CD4-positive, alpha-beta T cell (primary cell): Measurements from ENCODE around the gene POLR3C. TPM values are rescaled to one million over a fixed set of nuclear protein-coding genes. Genes with fewer than 3 reads are reported as not detected.

Source experiments
- ATAC-seq: fragments of 200-7000 bp; cut with Tn5 transposase; one replicate; pipeline ENCODE4 v1.10.0; 2022; ENCODE audit warnings: mild to moderate bottlenecking; ENCODE audit not compliant: poor library complexity
- CTCF ChIA-PET: fragments of 350-600 bp; sonication (Branson Sonifier 250); formaldehyde crosslinking; loops from one replicate; lab custom pipeline; 2021; ENCODE audit warnings: antibody characterized with exemption, inconsistent platforms; lab: Charles Lee
- POLR2A ChIA-PET: fragments of 350-600 bp; sonication (Branson Sonifier 250); formaldehyde crosslinking; loops from one replicate; lab custom pipeline; 2021; ENCODE audit warnings: antibody characterized with exemption, inconsistent platforms; lab: Charles Lee
- DNase-seq, 14 experiments: peaks; one replicate each; pipeline ENCODE4 v3.0.0-alpha.2; 2013 to 2020; ENCODE audit warnings: mixed read lengths in 2 of 14
- H3K27ac ChIP-seq, 2 donors: one replicate each; pipeline versions ENCODE4 v1.5.1 to v1.7.0; 2013; ENCODE audit warnings: low read length in 2 of 2, low read depth in 1 of 2, mild to moderate bottlenecking in 1 of 2
- H3K27me3 ChIP-seq, 2 experiments: 1 replicate in 1 of 2; 2 replicates in 1 of 2; pipeline versions ENCODE4 v1.6.1 to v1.7.0; 2013; ENCODE audit warnings: low read length in 2 of 2, control low read depth in 1 of 2, mild to moderate bottlenecking in 1 of 2, moderate library complexity in 1 of 2; ENCODE audit not compliant: insufficient read depth in 2 of 2, control insufficient read depth in 1 of 2
- H3K36me3 ChIP-seq: one replicate; pipeline ENCODE4 v1.6.1; 2013; ENCODE audit warnings: low read length, control low read depth; ENCODE audit not compliant: insufficient read depth
- H3K4me1 ChIP-seq: one replicate; pipeline ENCODE4 v1.6.1; 2013; ENCODE audit warnings: low read length, control low read depth; ENCODE audit not compliant: insufficient read depth
- H3K4me3 ChIP-seq: one replicate; pipeline ENCODE4 v1.5.1; 2013; ENCODE audit warnings: mild to moderate bottlenecking, low read length, moderate library complexity
- H3K9me3 ChIP-seq, 2 experiments: 1 replicate in 1 of 2; 2 replicates in 1 of 2; pipeline versions ENCODE4 v1.6.1 to v1.7.0; 2013; ENCODE audit warnings: low read length in 2 of 2, mild to moderate bottlenecking in 2 of 2, control low read depth in 1 of 2, moderate library complexity in 1 of 2; ENCODE audit not compliant: control insufficient read depth in 1 of 2, insufficient read depth in 1 of 2
- H3K27ac Mint-ChIP-seq: one replicate; pipeline ENCODE4 v1.8.0; 2020; ENCODE audit warnings: mixed read lengths
- H3K27me3 Mint-ChIP-seq: one replicate; pipeline ENCODE4 v1.8.0; 2021; ENCODE audit warnings: mixed read lengths
- H3K36me3 Mint-ChIP-seq: one replicate; pipeline ENCODE4 v1.8.0; 2021; ENCODE audit warnings: low read depth, mixed read lengths
- H3K4me1 Mint-ChIP-seq: one replicate; pipeline ENCODE4 v1.8.0; 2021; ENCODE audit warnings: low read depth, mixed read lengths
- H3K4me3 Mint-ChIP-seq: one replicate; pipeline ENCODE4 v1.8.0; 2020; ENCODE audit warnings: mild to moderate bottlenecking, mixed read lengths
- H3K9me3 Mint-ChIP-seq: one replicate; pipeline ENCODE4 v1.8.0; 2020; ENCODE audit warnings: mixed read lengths
- CTCF ChIP-seq: fragments of 200-600 bp; IDR thresholded peaks from one replicate; pipeline ENCODE4 v1.8.0; 2022; ENCODE audit warnings: antibody characterized with exemption, mild to moderate bottlenecking
- intact Hi-C, 2 experiments: fragments of 100-400 bp; cut with DNase I in 1 of 2; cut with micrococcal nuclease in 1 of 2; formaldehyde crosslinking; loops; one replicate each; pipeline versions ENCODE4 v1.15.1 to v1.9.0; 2023 to 2025; cut with DNase I, micrococcal nuclease
- total RNA-seq, 174 experiments: library from RNA in 2 of 174; stranded (reverse) in 2 of 174; gene quantifications; one replicate each; pipeline ENCODE4 v1.2.3 and lab custom pipeline; 2021 to 2026

The POLR3C gene
- total RNA-seq, 2 experiments from 2014 or later: 18.6 to 19.9 TPM

GRCh38 chr1:145889722-145890121 is 65.7 kb downstream of the POLR3C start:
- DNase-seq: no peak
- Mint-ChIP-seq H3K36me3 (no peaks in the 10 kb centered on the region), H3K4me1 (peaks cover 17% of the 10 kb centered on the region), H3K4me3 (no peak overlapping the region), H3K9me3 (no peaks in the 10 kb centered on the region), H3K27ac (no peak overlapping the region), H3K27me3 (peaks cover 2% of the 10 kb centered on the region)
- intact Hi-C loops: no loop called here
- H3K4me1 ChIP-seq: peaks cover 17% of the 10 kb centered on the region
- H3K36me3 ChIP-seq: no peaks in the 10 kb centered on the region
- ChIA-PET CTCF (no interaction called here), POLR2A (no interaction called here)
- no peaks in the 10 kb centered on the region for H3K9me3 ChIP-seq
- no peak for TF ChIP-seq CTCF
- ATAC-seq: no peak
- H3K27me3 ChIP-seq: peaks cover 3 to 4% of the 10 kb centered on the region in 2 experiments
- no peak overlapping the region for H3K4me3 ChIP-seq
- H3K27ac ChIP-seq: no peak overlapping the region

- no peaks in the 10 kb centered on the region for H3K27me3 Mint-ChIP-seq
- no peaks in the 10 kb centered on the region for H3K36me3 ChIP-seq
- H3K27ac ChIP-seq: no peak overlapping the region
- no peaks in the 10 kb centered on the region for H3K9me3 ChIP-seq
- DNase-seq: no peak
- H3K36me3 Mint-ChIP-seq: no peaks in the 10 kb centered on the region
- POLR2A ChIA-PET: interaction anchor here (0.9 to 1.5 kb wide), 5 partner anchors 36 to 147 kb away, joined by 3 to 6 read pairs (median 3); partner anchors contain the start of genes ANKRD34A, POLR3GL and RBM8A
- no peaks in the 10 kb centered on the region for H3K9me3 Mint-ChIP-seq
- H3K27ac Mint-ChIP-seq: no peak overlapping the region
- peaks cover 3% of the 10 kb centered on the region for H3K4me1 Mint-ChIP-seq
- H3K27me3 ChIP-seq: no peaks in the 10 kb centered on the region
- H3K4me3 Mint-ChIP-seq: no peak overlapping the region
- no peak for ATAC-seq
- peaks cover 4% of the 10 kb centered on the region for H3K4me1 ChIP-seq
- no peak for TF ChIP-seq CTCF
- CTCF ChIA-PET: interaction anchor here (0.6 to 2.3 kb wide), 14 partner anchors 9 to 129 kb away, joined by 3 to 15 read pairs (median 4); partner anchors contain the start of genes ANKRD34A, LIX1L, PIAS3 and POLR3GL
- H3K4me3 ChIP-seq: no peak overlapping the region
- intact Hi-C loops: loop anchor here in 1 of 2 experiments (1.0 kb wide), 1 partner anchor 122 kb away; no protein-coding TSS in a partner anchor
Measured at GRCh38 chr1:145891143-145891542, 67.1 kb downstream of the POLR3C start.

GRCh38 chr1:145891587-145892485 is 67.8 kb downstream of the POLR3C start:
- peaks cover 5% of the 10 kb centered on the region for H3K36me3 Mint-ChIP-seq
- ChIA-PET POLR2A (interaction anchor here (0.9 to 1.5 kb wide), 6 partner anchors 33 to 146 kb away, joined by 3 to 6 read pairs (median 4); partner anchors contain the start of genes ANKRD34A, PIAS3, POLR3GL and RBM8A), CTCF (interaction anchor here (0.6 to 2.3 kb wide), 20 partner anchors 9 to 140 kb away, joined by 3 to 15 read pairs (median 3); partner anchors contain the start of genes ANKRD34A, ITGA10, LIX1L and PIAS3)
- intact Hi-C loops: loop anchor here (1.0 kb wide), 1 partner anchor 121 kb away; no protein-coding TSS in a partner anchor
- H3K4me3 Mint-ChIP-seq: no peak overlapping the region
- Histone ChIP-seq H3K4me1 (no peaks in the 10 kb centered on the region), H3K27me3 (no peaks in the 10 kb centered on the region), H3K9me3 (no peaks in the 10 kb centered on the region), H3K36me3 (no peaks in the 10 kb centered on the region), H3K27ac (no peak overlapping the region), H3K4me3 (no peak overlapping the region)
- peak; percentile 82 for TF ChIP-seq CTCF
- no peaks in the 10 kb centered on the region for H3K9me3 Mint-ChIP-seq
- H3K4me1 Mint-ChIP-seq: no peaks in the 10 kb centered on the region
- H3K27me3 Mint-ChIP-seq: no peaks in the 10 kb centered on the region
- DNase-seq (peak; percentile 18 to 70 (median 40)), ATAC-seq (peak; percentile 70)
- H3K27ac Mint-ChIP-seq: no peak overlapping the region
